Upper lobe of left lung (tissue), 4 donors: ENCODE data around the gene PPIL6.

ENCODE experiments used
- CTCF ChIP-seq, 6 experiments: fragments of 450-650 bp in 4 of 6; fragments of 200-600 bp in 2 of 6; sonication (generic) in 2 of 6; IDR thresholded peaks; one replicate each; pipeline ENCODE4 v1.5.1; 2016 to 2019; ENCODE audit warnings: antibody characterized with exemption in 6 of 6
- EP300 ChIP-seq, 4 donors: sonication (generic); formaldehyde crosslinking; IDR thresholded peaks; one replicate each; pipeline ENCODE4 v1.5.1; 2017; ENCODE audit warnings: antibody characterized with exemption in 4 of 4, control low read depth in 2 of 4
- POLR2AphosphoS5 ChIP-seq, 2 donors: sonication (generic); formaldehyde crosslinking; IDR thresholded peaks; one replicate each; pipeline ENCODE4 v1.5.1; 2017; ENCODE audit warnings: antibody characterized with exemption in 2 of 2

- TF ChIP-seq EP300 (IDR thresholded peaks at IDR 0.05), result no peak
- no peak for TF ChIP-seq CTCF (IDR thresholded peaks at IDR 0.05)
- no peak for TF ChIP-seq POLR2AphosphoS5 (IDR thresholded peaks at IDR 0.05)
These were observed 8.2 kb upstream of the PPIL6 start for GRCh38 chr6:109448615-109449014.
